ENCODE measurements around the gene LRP1B.

Gene LRP1B

GRCh38 chr2:141888987-141889555, 241.7 kb downstream of the LRP1B start:
- Histone ChIP-seq H3K4me3 (ENCODE audit: low read depth in 1 of 2, low read length in 1 of 2) (no peak overlapping the region), H3K27ac (no peak overlapping the region), H3K9me3 (no peaks in the 10 kb centered on the region), H3K36me3 (no peaks in the 10 kb centered on the region), H3K4me1 (ENCODE audit: control insufficient read depth in 1 of 2, insufficient read depth in 1 of 2, low read depth in 1 of 2, low read length in 1 of 2) (no peaks in the 10 kb centered on the region), H3K27me3 (no peaks in the 10 kb centered on the region)
- no peak for TF ChIP-seq CTCF (IDR thresholded peaks at IDR 0.05)

- H3K9me3 ChIP-seq, result no peaks in the 10 kb centered on the region
- no peak for TF ChIP-seq CTCF (IDR thresholded peaks at IDR 0.05)
- H3K4me3 ChIP-seq (ENCODE audit: low read depth in 1 of 2, low read length in 1 of 2), result no peak overlapping the region
- no peaks in the 10 kb centered on the region for H3K4me1 ChIP-seq (ENCODE audit: control insufficient read depth in 1 of 2, insufficient read depth in 1 of 2, low read depth in 1 of 2, low read length in 1 of 2)
- H3K36me3 ChIP-seq, result no peaks in the 10 kb centered on the region
- H3K27me3 ChIP-seq, result no peaks in the 10 kb centered on the region
- H3K27ac ChIP-seq, result no peak overlapping the region
Observed at GRCh38 chr2:141887363-141887762, 243.5 kb downstream of the LRP1B start.

- H3K4me3 ChIP-seq (ENCODE audit: low read depth in 1 of 2, low read length in 1 of 2), result no peak overlapping the region
- H3K4me1 ChIP-seq (ENCODE audit: control insufficient read depth in 1 of 2, insufficient read depth in 1 of 2, low read depth in 1 of 2, low read length in 1 of 2), result no peaks in the 10 kb centered on the region
- no peak for TF ChIP-seq CTCF (IDR thresholded peaks at IDR 0.05)
- H3K36me3 ChIP-seq, result no peaks in the 10 kb centered on the region
- no peak overlapping the region for H3K27ac ChIP-seq
- H3K27me3 ChIP-seq, result no peaks in the 10 kb centered on the region
- H3K9me3 ChIP-seq, result no peaks in the 10 kb centered on the region
Observed at GRCh38 chr2:141878016-141878415, 252.8 kb downstream of the LRP1B start.

GRCh38 chr2:141871913-141872634, 258.7 kb downstream of the LRP1B start:
- H3K4me3 ChIP-seq (ENCODE audit: low read depth in 1 of 2, low read length in 1 of 2), result no peak overlapping the region
- no peaks in the 10 kb centered on the region for H3K36me3 ChIP-seq
- H3K27ac ChIP-seq, result no peak overlapping the region
- no peaks in the 10 kb centered on the region for H3K4me1 ChIP-seq (ENCODE audit: control insufficient read depth in 1 of 2, insufficient read depth in 1 of 2, low read depth in 1 of 2, low read length in 1 of 2)
- H3K9me3 ChIP-seq, result no peaks in the 10 kb centered on the region
- TF ChIP-seq CTCF (IDR thresholded peaks at IDR 0.05), result no peak
- H3K27me3 ChIP-seq, result no peaks in the 10 kb centered on the region

GRCh38 chr2:141869572-141869971, 261.2 kb downstream of the LRP1B start:
- Histone ChIP-seq H3K9me3 (no peaks in the 10 kb centered on the region), H3K27me3 (no peaks in the 10 kb centered on the region), H3K4me3 (ENCODE audit: low read depth in 1 of 2, low read length in 1 of 2) (no peak overlapping the region), H3K27ac (no peak overlapping the region), H3K36me3 (no peaks in the 10 kb centered on the region), H3K4me1 (ENCODE audit: control insufficient read depth in 1 of 2, insufficient read depth in 1 of 2, low read depth in 1 of 2, low read length in 1 of 2) (no peaks in the 10 kb centered on the region)
- no peak for TF ChIP-seq CTCF (IDR thresholded peaks at IDR 0.05)

All from neutrophil (primary cell).